ENCODE measurements around the gene SAMD9L.

GRCh38 chr7:93150200-93150835 lies 2.1 kb upstream of the SAMD9L start:
- TF ChIP-seq CTCF (conservative IDR thresholded peaks at IDR 0.05): no peak
- TF ChIP-seq ZFX (IDR thresholded peaks at IDR 0.05): no peak

Data from C4-2B (cell line).